Activated CD8-positive, alpha-beta memory T cell treated with anti-CD3 and anti-CD28 coated beads, Interleukin-2, amount 50 U/mL, for 24 hours (primary cell): ENCODE results near the gene GAPDH.
"Not testable (repeated sequence)": the region's sequence is repeated elsewhere in the genome, so short reads cannot be mapped to it uniquely, and the experiment has no call there.

ENCODE experiments used
- DNase-seq: peaks from one replicate; pipeline ENCODE4 v3.0.0-alpha.2; 2020; ENCODE audit errors: extremely low read depth

The GAPDH gene

GRCh38 chr12:6546016-6546415 lies 11.7 kb downstream of the GAPDH start:
- no peak for DNase-seq

DNA sequence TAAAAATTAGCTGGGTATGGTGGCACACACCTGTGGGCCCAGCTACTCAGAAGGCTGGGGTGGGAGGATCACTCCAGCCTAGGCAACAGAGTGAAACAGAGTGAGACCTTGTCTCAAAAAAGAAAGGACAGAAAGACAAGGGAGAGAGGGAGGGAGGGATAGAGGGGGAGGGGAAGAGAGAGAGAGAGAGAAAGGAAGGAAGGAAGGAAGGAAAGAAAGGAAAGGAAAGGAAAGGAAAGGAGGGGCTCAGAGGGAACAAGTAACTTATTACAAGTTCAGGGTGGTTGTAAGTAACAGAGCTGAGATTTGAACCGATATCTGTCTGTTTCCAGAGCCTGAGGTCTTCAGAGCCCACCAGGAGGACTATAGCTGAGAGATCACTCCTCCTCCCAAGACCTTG lies 13.2 kb downstream of the GAPDH start:
- DNase-seq = no peak

DNA sequence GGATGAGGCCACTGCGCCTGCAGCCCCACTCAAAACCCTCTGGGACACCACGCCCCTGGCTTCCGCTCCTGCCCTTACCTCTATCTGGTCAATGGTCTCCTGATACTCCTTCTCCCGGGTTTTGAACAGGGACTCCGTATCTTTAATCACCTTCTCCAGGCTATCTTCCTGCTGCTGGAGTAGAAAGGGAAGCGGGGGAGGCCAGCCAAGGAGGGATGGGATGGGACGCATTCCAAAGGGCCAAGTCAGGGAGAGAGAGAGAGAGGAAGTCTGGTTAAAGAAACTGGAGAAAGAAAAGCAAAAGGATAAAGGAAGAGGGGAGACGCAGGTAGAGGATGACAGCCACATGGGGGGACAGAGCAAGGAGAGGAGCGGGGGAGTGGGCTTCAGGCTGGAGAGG lies 13.7 kb downstream of the GAPDH start:
- DNase-seq = no peak

DNA sequence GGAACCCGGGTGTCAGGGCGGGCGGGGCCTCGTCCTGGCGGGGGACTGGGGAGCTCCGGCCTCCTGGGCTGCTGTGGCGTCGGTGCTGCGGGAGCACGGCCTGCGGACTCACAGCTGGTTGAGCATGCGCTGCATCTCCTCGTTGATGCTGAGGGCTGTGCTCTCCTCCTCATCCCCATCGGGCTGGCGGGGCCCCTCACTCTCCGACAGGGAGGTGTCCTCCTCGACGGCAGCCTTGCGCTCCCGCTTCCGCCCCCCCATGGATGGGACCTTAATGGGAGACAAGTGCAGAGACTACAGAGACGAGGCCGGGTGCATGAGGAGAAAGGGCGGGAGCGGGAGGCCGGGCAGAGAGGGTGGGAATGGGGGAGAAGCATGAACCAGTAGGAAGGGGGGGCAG lies 14.2 kb downstream of the GAPDH start:
- no peak for DNase-seq

DNA sequence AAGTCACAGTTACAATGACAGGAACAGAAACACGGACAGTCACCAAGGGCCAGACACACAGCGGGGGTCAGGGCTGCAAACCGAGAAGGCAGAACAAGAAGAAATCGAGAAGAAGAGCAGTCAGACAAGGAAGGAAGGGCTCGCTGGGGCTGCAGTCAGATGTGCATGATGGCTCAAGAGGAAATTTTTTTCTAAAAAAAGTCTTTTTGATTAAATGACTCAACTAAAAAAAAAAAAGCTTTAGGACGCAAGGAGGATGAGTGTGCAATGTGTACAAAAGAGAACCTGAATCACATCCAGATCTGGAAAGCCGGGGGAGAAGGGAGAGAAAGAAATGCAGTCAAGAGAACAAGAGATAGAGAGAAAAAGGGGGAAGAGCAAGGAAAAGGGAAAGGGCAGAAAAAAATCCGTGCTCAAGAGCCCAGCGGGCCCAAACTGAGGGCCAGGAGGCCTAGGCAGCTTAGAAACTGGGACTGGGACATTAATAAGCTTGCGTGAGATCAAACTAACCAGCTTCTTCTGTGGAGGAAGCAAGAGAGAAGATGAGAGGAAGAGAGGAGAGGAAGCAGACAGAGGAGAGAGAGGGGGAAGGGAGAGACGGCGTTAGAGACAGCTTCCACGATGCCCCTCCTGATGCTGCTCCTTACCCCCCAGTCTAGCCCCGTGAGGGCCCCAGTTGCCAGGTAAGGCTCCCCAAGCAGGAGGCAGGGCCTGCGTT lies 14.8 kb downstream of the GAPDH start:
- no peak for DNase-seq

GRCh38 chr12:6549684-6550151 lies 15.4 kb downstream of the GAPDH start:
- DNase-seq = no peak

- DNase-seq = no peak
These were observed 16.2 kb downstream of the GAPDH start for GRCh38 chr12:6550294-6551062.

GRCh38 chr12:6551063-6551461 lies 16.7 kb downstream of the GAPDH start:
- no peak for DNase-seq

DNA sequence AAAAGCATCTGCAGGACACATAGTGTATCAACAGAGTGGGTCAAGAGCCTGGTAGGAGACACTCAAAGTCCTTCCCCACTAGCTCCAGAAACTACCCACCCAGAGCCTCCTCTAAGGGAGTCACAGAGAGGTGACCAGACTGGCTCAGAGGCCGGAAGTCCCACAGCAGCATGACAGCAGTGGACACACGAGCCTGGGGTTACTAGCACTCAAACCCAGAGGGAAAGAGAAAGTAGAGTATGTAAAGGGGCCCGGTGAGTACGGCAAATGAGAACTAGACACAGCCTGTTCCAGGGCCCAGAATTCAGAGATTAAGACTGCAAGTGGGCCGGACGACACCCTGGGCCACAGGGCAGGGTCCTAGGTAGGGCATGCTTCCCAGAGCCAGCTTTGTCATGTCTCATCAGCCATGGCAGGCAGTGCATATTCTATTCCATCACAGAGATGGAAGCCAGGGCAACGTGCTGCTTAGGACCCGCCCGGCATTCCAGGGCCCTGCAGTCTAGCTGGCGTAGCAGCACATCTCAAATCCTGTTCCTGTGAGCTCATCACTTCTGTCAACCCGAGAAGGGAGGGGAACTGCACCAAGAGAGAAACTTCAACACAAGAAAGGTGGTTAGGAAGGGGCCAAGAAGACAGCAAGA lies 17.3 kb downstream of the GAPDH start:
- DNase-seq = no peak

- no peak for DNase-seq
These were observed 17.8 kb downstream of the GAPDH start for GRCh38 chr12:6552140-6552551.

DNA sequence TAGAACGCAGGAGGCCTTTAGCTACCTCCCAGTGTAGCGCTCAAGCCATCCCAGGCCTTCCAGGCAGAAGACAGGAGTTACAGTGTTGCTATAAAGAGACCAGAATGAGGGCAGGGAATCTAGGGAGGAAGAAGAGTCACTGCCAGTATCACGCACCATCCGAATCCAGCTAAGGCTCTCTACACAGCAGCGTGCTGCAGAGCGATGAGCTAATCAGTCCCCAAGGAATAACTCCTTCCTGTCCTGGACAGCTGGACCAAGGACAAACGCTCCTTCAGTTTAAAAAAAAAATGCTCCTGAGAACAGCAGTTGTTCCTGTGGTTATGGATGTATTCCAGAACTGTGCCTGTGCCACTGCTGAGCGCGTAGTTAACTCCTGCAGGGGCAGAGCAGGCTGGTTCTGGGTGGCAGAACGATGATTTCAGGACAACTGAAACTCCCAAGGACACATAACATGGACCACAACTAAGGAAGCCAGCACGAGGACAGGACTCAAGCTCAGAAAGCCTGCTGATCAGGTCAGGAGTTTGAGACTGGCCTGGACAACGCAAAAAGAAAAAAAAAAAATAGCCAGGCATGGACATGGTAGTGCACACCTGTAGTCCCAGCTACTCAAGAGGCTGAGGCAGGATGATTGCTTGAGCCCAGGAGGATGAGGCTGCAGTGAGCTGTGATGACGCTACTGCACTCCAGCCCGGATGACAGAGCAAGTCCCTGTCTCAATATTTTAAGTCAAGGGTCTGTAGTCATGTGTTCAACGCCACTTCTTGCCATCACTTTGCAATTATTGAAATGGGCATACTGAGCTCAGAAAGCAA lies 18.9 kb downstream of the GAPDH start:
- no peak for DNase-seq

- no peak for DNase-seq
These were observed 20.1 kb downstream of the GAPDH start for GRCh38 chr12:6554168-6555017.

DNA sequence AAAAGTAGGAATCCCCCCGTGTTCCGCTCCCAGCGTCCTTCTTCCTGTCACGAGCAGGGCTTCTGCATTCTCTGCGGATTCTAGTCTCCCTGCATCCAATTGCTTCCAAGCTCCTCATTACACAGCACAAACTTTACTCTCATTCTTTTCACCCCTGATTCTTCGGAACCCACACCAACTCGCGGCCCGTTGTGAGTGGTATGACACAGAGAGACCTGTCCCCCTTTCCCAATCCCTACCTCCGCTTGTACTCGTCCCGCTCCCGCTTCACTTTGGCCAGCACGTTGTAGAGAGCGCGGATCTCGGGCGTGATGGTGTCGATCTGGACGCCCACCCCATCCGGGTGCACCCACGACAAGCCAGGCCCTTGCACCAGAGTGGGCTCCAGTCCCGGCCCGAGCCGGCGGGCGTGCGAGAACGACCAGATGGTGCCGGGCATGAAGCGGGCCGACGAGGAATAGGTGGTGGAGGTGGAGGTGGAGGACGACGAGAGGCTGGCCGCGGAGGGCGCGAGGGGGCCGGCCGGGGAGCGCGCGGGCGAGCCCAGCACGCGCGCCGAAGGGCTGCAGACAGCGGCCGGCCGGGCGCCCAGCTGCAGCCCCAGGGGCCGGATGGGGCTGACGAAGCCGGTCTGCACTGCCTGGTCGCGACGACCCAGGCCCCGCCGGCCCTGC lies 20.8 kb downstream of the GAPDH start:
- DNase-seq = no peak

DNA sequence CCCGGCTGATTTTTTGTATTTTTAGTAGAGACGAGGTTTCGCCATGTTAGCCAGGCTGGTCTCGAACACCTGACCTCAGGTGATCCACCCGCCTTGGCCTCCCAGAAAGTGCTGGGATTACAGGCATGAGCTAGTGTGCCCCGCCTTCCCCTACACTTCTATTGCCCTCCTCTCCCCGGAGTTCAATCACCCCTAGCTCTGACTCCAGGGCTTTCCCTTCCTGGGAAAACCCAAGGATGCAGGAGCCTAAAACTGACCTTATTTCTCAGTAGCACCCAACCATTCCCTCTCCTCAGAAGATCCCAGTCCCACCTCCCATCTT lies 22.1 kb downstream of the GAPDH start:
- not testable (repeated sequence) for DNase-seq

GRCh38 chr12:6556857-6557256 lies 22.5 kb downstream of the GAPDH start:
- no peak for DNase-seq

DNA sequence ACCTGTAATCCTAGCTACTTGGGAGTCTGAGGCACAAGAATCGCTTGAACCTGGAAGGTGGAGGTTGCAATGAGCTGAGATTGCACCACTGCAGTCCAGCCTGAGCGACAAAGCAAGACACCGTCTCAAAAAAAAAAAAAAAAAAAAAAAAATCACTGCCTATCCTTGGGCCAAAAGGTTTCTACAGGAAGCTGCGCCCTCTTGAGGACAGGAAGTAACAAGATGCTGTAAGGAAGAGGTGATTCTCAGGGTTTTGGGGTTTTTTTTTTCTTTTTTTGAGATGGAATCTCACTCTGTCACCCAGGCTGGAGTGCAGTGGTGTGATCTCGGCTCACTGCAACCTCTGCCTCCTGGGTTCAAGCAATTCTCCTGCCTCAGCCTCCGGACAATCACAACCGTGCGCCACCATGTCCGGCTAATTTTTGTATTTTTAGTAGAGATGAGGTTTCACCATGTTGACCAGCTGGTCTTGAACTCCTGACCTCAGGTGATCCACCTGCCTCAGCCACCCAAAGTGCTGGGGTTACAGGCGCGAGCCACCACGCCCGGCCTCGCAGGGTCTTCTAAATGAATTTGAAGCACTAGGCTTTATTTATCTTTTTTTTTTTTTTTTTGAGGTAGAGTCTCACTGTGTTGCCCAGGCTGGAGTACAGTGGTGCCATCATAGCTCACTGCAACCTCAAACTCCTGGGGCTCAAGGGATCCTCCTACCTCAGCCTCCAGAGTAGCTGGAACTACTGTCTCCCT lies 23.9 kb downstream of the GAPDH start:
- DNase-seq = not testable (repeated sequence)

DNA sequence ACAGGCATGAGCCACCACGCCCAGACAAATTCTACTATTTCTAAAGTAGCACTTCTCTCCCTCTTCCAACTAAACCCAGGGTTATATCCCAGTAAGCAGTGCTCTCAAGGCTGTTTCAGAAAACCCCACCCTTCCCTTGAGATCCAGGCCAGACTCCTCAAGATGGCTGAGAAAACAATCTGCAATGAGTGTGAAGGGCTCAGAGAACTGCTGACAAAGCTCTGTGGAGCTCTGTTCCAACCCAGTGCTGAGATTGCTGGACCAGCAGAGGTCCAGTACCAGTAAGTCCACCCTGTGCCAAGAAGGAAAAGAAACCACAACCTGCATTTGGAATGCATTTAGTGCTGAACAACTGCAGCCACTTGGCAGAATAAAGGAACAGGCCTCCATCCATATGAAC lies 25.2 kb downstream of the GAPDH start:
- no peak for DNase-seq

- DNase-seq = no peak
These were observed 26.3 kb downstream of the GAPDH start for GRCh38 chr12:6560501-6561205.

DNA sequence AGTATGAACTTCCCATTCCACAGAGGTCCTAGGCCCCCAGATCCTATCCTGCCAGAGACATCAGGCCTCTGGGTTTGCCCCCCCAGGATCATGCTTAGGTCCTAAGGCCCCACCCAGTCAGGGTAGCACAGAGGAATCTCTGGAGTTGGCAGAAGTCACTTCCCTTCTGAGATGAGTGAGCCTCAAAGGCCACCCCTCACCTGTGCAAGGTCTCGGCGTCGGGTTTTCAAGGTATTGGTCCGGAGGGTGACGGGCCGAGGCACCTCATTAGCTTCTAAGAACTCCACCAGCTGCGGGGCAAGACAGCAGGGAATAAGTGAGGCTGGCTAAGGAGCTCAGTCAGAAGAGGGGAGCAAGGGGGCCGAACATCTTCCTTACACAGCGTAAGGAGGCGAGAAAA lies 28.6 kb downstream of the GAPDH start:
- DNase-seq = no peak
